ENCODE measurements around the gene TSSK3.
"Not testable (repeated sequence)": the region's sequence is repeated elsewhere in the genome, so short reads cannot be mapped to it uniquely, and the experiment has no call there.

TSSK3 gene

DNA sequence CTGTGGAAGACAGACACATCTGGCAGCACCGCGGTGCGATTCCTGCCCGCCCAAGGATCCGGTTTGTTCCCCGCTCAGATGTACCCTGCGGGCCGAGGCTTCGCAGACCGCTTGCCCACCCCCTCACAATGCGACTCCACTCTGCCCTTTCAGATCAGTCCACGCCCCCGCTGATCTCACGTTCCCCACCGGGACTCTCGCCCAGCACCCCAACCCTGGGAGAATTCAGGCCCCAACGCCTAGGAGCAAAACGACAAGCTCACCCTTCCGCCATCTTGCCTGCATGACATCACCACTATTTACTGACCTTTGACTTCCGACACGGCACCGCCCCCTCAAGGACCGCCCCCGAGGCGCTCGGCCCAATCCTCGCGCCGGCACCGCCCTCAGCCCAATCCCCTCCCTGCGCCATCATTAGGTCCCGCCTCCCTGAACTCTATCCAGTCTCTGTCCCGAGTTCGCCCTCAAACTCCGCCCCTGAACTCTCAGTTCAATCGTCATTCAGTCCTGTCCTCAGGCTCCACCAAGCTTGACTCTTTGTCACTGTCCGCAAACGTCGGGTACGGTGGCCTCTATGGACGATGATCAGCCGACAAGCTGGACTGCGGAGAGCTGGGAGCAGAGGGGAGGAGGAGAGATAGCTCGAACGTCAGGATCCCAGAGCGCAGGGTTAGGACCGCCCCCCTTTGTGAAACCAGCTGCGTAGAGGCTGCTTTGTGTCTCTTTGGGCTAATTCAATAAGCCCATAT is 32.0 kb downstream of the TSSK3 start, which contains the start of gene BSDC1:
TSS of gene BSDC1 (minus strand) at position 301 of the 749 bp plus-strand sequence. CDS start at position 274, 27 bp downstream.
- peaks cover 2% of the 10 kb centered on the region for H3K4me1 ChIP-seq
- peak within 1 kb of the TSS; percentile 88 for H3K4me3 ChIP-seq (ENCODE audit: low read depth, low read length)
- peak within 1 kb of the TSS; percentile 95 for H2AFZ ChIP-seq
- H3K9me3 ChIP-seq (ENCODE audit: control insufficient read depth, low read length), result no peaks in the 10 kb centered on the region
- H3K9ac ChIP-seq, result peak within 1 kb of the TSS; percentile 63
- H3K36me3 ChIP-seq (ENCODE audit: control insufficient read depth, insufficient read depth, low read length), result no peaks in the 10 kb centered on the region
- peaks cover 28% of the 10 kb centered on the region for H3K79me2 ChIP-seq
- TF ChIP-seq, protein P1, sequence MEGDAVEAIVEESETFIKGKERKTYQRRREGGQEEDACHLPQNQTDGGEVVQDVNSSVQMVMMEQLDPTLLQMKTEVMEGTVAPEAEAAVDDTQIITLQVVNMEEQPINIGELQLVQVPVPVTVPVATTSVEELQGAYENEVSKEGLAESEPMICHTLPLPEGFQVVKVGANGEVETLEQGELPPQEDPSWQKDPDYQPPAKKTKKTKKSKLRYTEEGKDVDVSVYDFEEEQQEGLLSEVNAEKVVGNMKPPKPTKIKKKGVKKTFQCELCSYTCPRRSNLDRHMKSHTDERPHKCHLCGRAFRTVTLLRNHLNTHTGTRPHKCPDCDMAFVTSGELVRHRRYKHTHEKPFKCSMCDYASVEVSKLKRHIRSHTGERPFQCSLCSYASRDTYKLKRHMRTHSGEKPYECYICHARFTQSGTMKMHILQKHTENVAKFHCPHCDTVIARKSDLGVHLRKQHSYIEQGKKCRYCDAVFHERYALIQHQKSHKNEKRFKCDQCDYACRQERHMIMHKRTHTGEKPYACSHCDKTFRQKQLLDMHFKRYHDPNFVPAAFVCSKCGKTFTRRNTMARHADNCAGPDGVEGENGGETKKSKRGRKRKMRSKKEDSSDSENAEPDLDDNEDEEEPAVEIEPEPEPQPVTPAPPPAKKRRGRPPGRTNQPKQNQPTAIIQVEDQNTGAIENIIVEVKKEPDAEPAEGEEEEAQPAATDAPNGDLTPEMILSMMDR (IDR thresholded peaks at IDR 0.05), result no peak
- H3K27ac ChIP-seq, result peak within 1 kb of the TSS; percentile 93
- peak within 1 kb of the TSS; percentile 92 for H3K4me2 ChIP-seq (ENCODE audit: low read length)
- H3K27me3 ChIP-seq (ENCODE audit: control insufficient read depth, insufficient read depth, low read length), result no peaks in the 10 kb centered on the region

- TF ChIP-seq, protein P1 (IDR thresholded peaks at IDR 0.05), result no peak
- Histone ChIP-seq H3K4me2 (ENCODE audit: low read length) (peak overlapping the region; percentile 92), H3K79me2 (peaks cover 27% of the 10 kb centered on the region), H3K9ac (peak overlapping the region; percentile 63), H3K9me3 (ENCODE audit: control insufficient read depth, low read length) (no peaks in the 10 kb centered on the region), H3K27me3 (ENCODE audit: control insufficient read depth, insufficient read depth, low read length) (no peaks in the 10 kb centered on the region), H2AFZ (peak overlapping the region; percentile 95), H3K4me3 (ENCODE audit: low read depth, low read length) (peak overlapping the region; percentile 88), H3K27ac (peak overlapping the region; percentile 93), H3K36me3 (ENCODE audit: control insufficient read depth, insufficient read depth, low read length) (no peaks in the 10 kb centered on the region), H3K4me1 (peaks cover 2% of the 10 kb centered on the region)
Measured at GRCh38 chr1:32394890-32395432, 32.6 kb downstream of the TSSK3 start.

- not testable (repeated sequence) for H3K4me1 ChIP-seq; H2AFZ ChIP-seq; H3K9me3 ChIP-seq (ENCODE audit: control insufficient read depth, low read length); H3K36me3 ChIP-seq (ENCODE audit: control insufficient read depth, insufficient read depth, low read length); H3K4me3 ChIP-seq (ENCODE audit: low read depth, low read length); H3K27me3 ChIP-seq (ENCODE audit: control insufficient read depth, insufficient read depth, low read length); H3K4me2 ChIP-seq (ENCODE audit: low read length); H3K9ac ChIP-seq; H3K27ac ChIP-seq
- peaks cover 12% of the 10 kb centered on the region for H3K79me2 ChIP-seq
Measured at GRCh38 chr1:32396524-32396923, 34.2 kb downstream of the TSSK3 start.

DNA sequence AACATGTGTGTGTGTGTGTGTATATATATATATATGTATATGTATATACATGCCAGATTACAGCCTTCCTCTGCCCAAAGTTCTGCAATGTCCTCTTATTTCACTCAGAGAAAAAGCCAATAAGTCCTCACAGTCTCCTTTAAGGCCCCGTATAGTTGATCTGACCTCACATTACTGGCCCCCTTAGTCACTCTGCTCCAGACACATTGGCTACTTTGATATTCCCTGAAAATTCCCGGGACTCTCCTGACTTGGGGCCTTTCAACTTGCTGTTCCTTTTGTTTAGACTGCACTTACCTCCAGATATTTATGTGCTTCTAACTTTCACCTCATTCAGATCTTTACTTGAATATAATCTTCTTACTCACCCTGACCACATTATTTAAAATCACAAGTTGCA is 36.1 kb downstream of the TSSK3 start:
- no peak overlapping the region for H3K9ac ChIP-seq
- H3K4me3 ChIP-seq (ENCODE audit: low read depth, low read length), result no peak overlapping the region
- H3K79me2 ChIP-seq, result no peaks in the 10 kb centered on the region
- no peaks in the 10 kb centered on the region for H3K27me3 ChIP-seq (ENCODE audit: control insufficient read depth, insufficient read depth, low read length)
- H2AFZ ChIP-seq, result no peak overlapping the region
- no peak overlapping the region for H3K4me2 ChIP-seq (ENCODE audit: low read length)
- H3K27ac ChIP-seq, result no peak overlapping the region
- no peaks in the 10 kb centered on the region for H3K4me1 ChIP-seq
- TF ChIP-seq, protein P1 (IDR thresholded peaks at IDR 0.05), result no peak
- H3K36me3 ChIP-seq (ENCODE audit: control insufficient read depth, insufficient read depth, low read length), result no peaks in the 10 kb centered on the region
- H3K9me3 ChIP-seq (ENCODE audit: control insufficient read depth, low read length), result no peaks in the 10 kb centered on the region

GRCh38 chr1:32399843-32400242 is 37.5 kb downstream of the TSSK3 start:
- Histone ChIP-seq H3K79me2 (no peaks in the 10 kb centered on the region), H3K27ac (no peak overlapping the region), H2AFZ (no peak overlapping the region), H3K4me1 (no peaks in the 10 kb centered on the region), H3K36me3 (ENCODE audit: control insufficient read depth, insufficient read depth, low read length) (no peaks in the 10 kb centered on the region), H3K4me2 (ENCODE audit: low read length) (no peak overlapping the region), H3K27me3 (ENCODE audit: control insufficient read depth, insufficient read depth, low read length) (no peaks in the 10 kb centered on the region), H3K9ac (no peak overlapping the region), H3K4me3 (ENCODE audit: low read depth, low read length) (no peak overlapping the region), H3K9me3 (ENCODE audit: control insufficient read depth, low read length) (no peaks in the 10 kb centered on the region)
- TF ChIP-seq, protein P1 (IDR thresholded peaks at IDR 0.05), result no peak

All from parathyroid adenoma (tissue), 2 donors.